Measurements from ENCODE around the gene GLRA3.

The GLRA3 gene

GRCh38 chr4:174681723-174682300, 147.2 kb downstream of the GLRA3 start:
- H3K27me3 ChIP-seq (ENCODE audit: control insufficient read depth, insufficient read depth, low read length): no peaks in the 10 kb centered on the region
- H2AFZ ChIP-seq: no peak overlapping the region
- no peak for TF ChIP-seq CTCF (IDR thresholded peaks at IDR 0.05)
- no peaks in the 10 kb centered on the region for H3K79me2 ChIP-seq
- no peaks in the 10 kb centered on the region for H3K9me3 ChIP-seq (ENCODE audit: control insufficient read depth, low read length)
- no peak overlapping the region for H3K4me2 ChIP-seq (ENCODE audit: low read length)
- H3K36me3 ChIP-seq (ENCODE audit: control insufficient read depth, insufficient read depth, low read length): no peaks in the 10 kb centered on the region
- no peak overlapping the region for H3K27ac ChIP-seq
- no peak overlapping the region for H3K9ac ChIP-seq
- H3K4me3 ChIP-seq (ENCODE audit: low read depth, low read length): no peak overlapping the region
- no peaks in the 10 kb centered on the region for H3K4me1 ChIP-seq

- no peaks in the 10 kb centered on the region for H3K79me2 ChIP-seq
- H2AFZ ChIP-seq: no peak overlapping the region
- no peaks in the 10 kb centered on the region for H3K36me3 ChIP-seq (ENCODE audit: control insufficient read depth, insufficient read depth, low read length)
- H3K4me3 ChIP-seq (ENCODE audit: low read depth, low read length): no peak overlapping the region
- no peaks in the 10 kb centered on the region for H3K4me1 ChIP-seq
- no peaks in the 10 kb centered on the region for H3K27me3 ChIP-seq (ENCODE audit: control insufficient read depth, insufficient read depth, low read length)
- no peak overlapping the region for H3K9ac ChIP-seq
- H3K27ac ChIP-seq: no peak overlapping the region
- H3K4me2 ChIP-seq (ENCODE audit: low read length): no peak overlapping the region
- no peaks in the 10 kb centered on the region for H3K9me3 ChIP-seq (ENCODE audit: control insufficient read depth, low read length)
- TF ChIP-seq CTCF (IDR thresholded peaks at IDR 0.05): no peak
Measured at GRCh38 chr4:174674305-174674840, 154.7 kb downstream of the GLRA3 start.

- TF ChIP-seq CTCF (IDR thresholded peaks at IDR 0.05): no peak
- H3K36me3 ChIP-seq (ENCODE audit: control insufficient read depth, insufficient read depth, low read length): no peaks in the 10 kb centered on the region
- H3K9me3 ChIP-seq (ENCODE audit: control insufficient read depth, low read length): no peaks in the 10 kb centered on the region
- no peaks in the 10 kb centered on the region for H3K27me3 ChIP-seq (ENCODE audit: control insufficient read depth, insufficient read depth, low read length)
- H2AFZ ChIP-seq: no peak overlapping the region
- H3K9ac ChIP-seq: no peak overlapping the region
- no peaks in the 10 kb centered on the region for H3K4me1 ChIP-seq
- H3K79me2 ChIP-seq: no peaks in the 10 kb centered on the region
- no peak overlapping the region for H3K4me2 ChIP-seq (ENCODE audit: low read length)
- H3K4me3 ChIP-seq (ENCODE audit: low read depth, low read length): no peak overlapping the region
- H3K27ac ChIP-seq: no peak overlapping the region
Measured at GRCh38 chr4:174673865-174674264, 155.2 kb downstream of the GLRA3 start.

- Histone ChIP-seq H3K27ac (no peak overlapping the region), H3K36me3 (ENCODE audit: control insufficient read depth, insufficient read depth, low read length) (no peaks in the 10 kb centered on the region), H3K4me2 (ENCODE audit: low read length) (no peak overlapping the region), H3K9ac (no peak overlapping the region), H3K4me1 (no peaks in the 10 kb centered on the region), H3K27me3 (ENCODE audit: control insufficient read depth, insufficient read depth, low read length) (no peaks in the 10 kb centered on the region), H3K79me2 (no peaks in the 10 kb centered on the region), H3K4me3 (ENCODE audit: low read depth, low read length) (no peak overlapping the region), H3K9me3 (ENCODE audit: control insufficient read depth, low read length) (no peaks in the 10 kb centered on the region), H2AFZ (no peak overlapping the region)
- TF ChIP-seq CTCF (IDR thresholded peaks at IDR 0.05): no peak
Measured at GRCh38 chr4:174672276-174672675, 156.8 kb downstream of the GLRA3 start.

- no peaks in the 10 kb centered on the region for H3K4me1 ChIP-seq
- no peaks in the 10 kb centered on the region for H3K27me3 ChIP-seq (ENCODE audit: control insufficient read depth, insufficient read depth, low read length)
- TF ChIP-seq CTCF (IDR thresholded peaks at IDR 0.05): no peak
- no peak overlapping the region for H3K9ac ChIP-seq
- H2AFZ ChIP-seq: no peak overlapping the region
- H3K4me3 ChIP-seq (ENCODE audit: low read depth, low read length): no peak overlapping the region
- no peaks in the 10 kb centered on the region for H3K79me2 ChIP-seq
- H3K36me3 ChIP-seq (ENCODE audit: control insufficient read depth, insufficient read depth, low read length): no peaks in the 10 kb centered on the region
- no peak overlapping the region for H3K4me2 ChIP-seq (ENCODE audit: low read length)
- H3K27ac ChIP-seq: no peak overlapping the region
- H3K9me3 ChIP-seq (ENCODE audit: control insufficient read depth, low read length): no peaks in the 10 kb centered on the region
Measured at GRCh38 chr4:174669270-174669669, 159.8 kb downstream of the GLRA3 start.

All from parathyroid adenoma (tissue), 2 donors.